ENCODE measurements around the gene HEYL.

- TF ChIP-seq CTCF (IDR thresholded peaks at IDR 0.05) (no peak), POLR2AphosphoS5 (IDR thresholded peaks at IDR 0.05) (no peak), EP300 (IDR thresholded peaks at IDR 0.05) (no peak)
Measured at GRCh38 chr1:39675220-39675619, 35.8 kb upstream of the HEYL start.
